Trophoblast cell (in vitro differentiated cells and primary cell): ENCODE data around the gene TSPAN9.

ENCODE experiments used
- DNase-seq, 2 donors: peaks; one replicate each; pipeline ENCODE4 v3.0.0-alpha.2; 2016
- H2AFZ ChIP-seq: 2 replicates; pipeline ENCODE4 v1.6.1; 2013; ENCODE audit warnings: low read length, moderate library complexity, mild to moderate bottlenecking; ENCODE audit not compliant: insufficient read depth, poor library complexity
- H2AK5ac ChIP-seq: 2 replicates; pipeline ENCODE4 v1.6.1; 2013; ENCODE audit warnings: mild to moderate bottlenecking, low read length
- H2BK120ac ChIP-seq: 2 replicates; pipeline ENCODE4 v1.6.1; 2013; ENCODE audit warnings: low read length, mild to moderate bottlenecking, moderate library complexity; ENCODE audit not compliant: insufficient read depth, poor library complexity
- H2BK12ac ChIP-seq: 2 replicates; pipeline ENCODE4 v1.6.1; 2013; ENCODE audit warnings: mild to moderate bottlenecking, low read length, moderate library complexity
- H2BK5ac ChIP-seq: 2 replicates; pipeline ENCODE4 v1.6.1; 2013; ENCODE audit warnings: low read length, low read depth, moderate library complexity, mild to moderate bottlenecking; ENCODE audit not compliant: poor library complexity
- H3K14ac ChIP-seq: 2 replicates; pipeline ENCODE4 v1.6.1; 2013; ENCODE audit warnings: mild to moderate bottlenecking, low read length
- H3K18ac ChIP-seq: 2 replicates; pipeline ENCODE4 v1.6.1; 2013; ENCODE audit warnings: mild to moderate bottlenecking, low read length
- H3K23ac ChIP-seq: 2 replicates; pipeline ENCODE4 v1.6.1; 2013; ENCODE audit warnings: low read length
- H3K27ac ChIP-seq: 2 replicates; pipeline ENCODE4 v1.5.1; 2013; ENCODE audit warnings: low read depth, mild to moderate bottlenecking, inconsistent platforms, low read length, moderate library complexity
- H3K27me3 ChIP-seq: 2 replicates; pipeline ENCODE4 v1.6.1; 2013; ENCODE audit warnings: inconsistent platforms, mild to moderate bottlenecking, low read length, moderate library complexity; ENCODE audit not compliant: insufficient read depth
- H3K36me3 ChIP-seq, 2 experiments: 1 replicate in 1 of 2; 2 replicates in 1 of 2; pipeline ENCODE4 v1.6.1; 2013; ENCODE audit warnings: low read length in 2 of 2, mild to moderate bottlenecking in 2 of 2, moderate library complexity in 1 of 2; ENCODE audit not compliant: insufficient read depth in 2 of 2, control insufficient read depth in 1 of 2
- H3K4ac ChIP-seq: 2 replicates; pipeline ENCODE4 v1.6.1; 2013; ENCODE audit warnings: low read depth, mild to moderate bottlenecking, low read length, moderate library complexity
- H3K4me1 ChIP-seq, 2 experiments: 1 replicate in 1 of 2; 2 replicates in 1 of 2; pipeline ENCODE4 v1.6.1; 2013; ENCODE audit warnings: low read length in 2 of 2, mild to moderate bottlenecking in 2 of 2, moderate library complexity in 1 of 2; ENCODE audit not compliant: insufficient read depth in 2 of 2, control insufficient read depth in 1 of 2
- H3K4me2 ChIP-seq: 2 replicates; pipeline ENCODE4 v1.6.1; 2013; ENCODE audit warnings: inconsistent platforms, mild to moderate bottlenecking, low read length, moderate library complexity
- H3K4me3 ChIP-seq: 2 replicates; pipeline ENCODE4 v1.5.1; 2013; ENCODE audit warnings: mild to moderate bottlenecking, low read depth, low read length, inconsistent platforms
- H3K79me1 ChIP-seq: one replicate; pipeline ENCODE4 v1.6.1; 2013; ENCODE audit warnings: low read length
- H3K79me2 ChIP-seq: 2 replicates; pipeline ENCODE4 v1.6.1; 2013; ENCODE audit warnings: low read length, mild to moderate bottlenecking; ENCODE audit not compliant: control insufficient read depth, insufficient read depth, poor library complexity
- H3K9ac ChIP-seq: 2 replicates; pipeline ENCODE4 v1.6.1; 2013; ENCODE audit warnings: mild to moderate bottlenecking, low read length
- H3K9me3 ChIP-seq: 2 replicates; pipeline ENCODE4 v1.6.1; 2013; ENCODE audit warnings: low read depth, mild to moderate bottlenecking, control low read depth, inconsistent platforms, low read length; ENCODE audit not compliant: insufficient read depth
- H4K12ac ChIP-seq: 2 replicates; pipeline ENCODE4 v1.6.1; 2013; ENCODE audit warnings: low read depth, mild to moderate bottlenecking, low read length, moderate library complexity
- H4K8ac ChIP-seq: 2 replicates; pipeline ENCODE4 v1.6.1; 2013; ENCODE audit warnings: low read depth, mild to moderate bottlenecking, low read length, moderate library complexity
- H4K91ac ChIP-seq: one replicate; pipeline ENCODE4 v1.6.1; 2013; ENCODE audit warnings: low read depth, mild to moderate bottlenecking, low read length, moderate library complexity
- WGBS: extraction: QIAGEN DNeasy Blood & Tissue Kit; methylation state at CpG from one replicate; pipeline ENCODE4 v1.1.7; 2013; ENCODE audit warnings: missing lambda C conversion rate; ENCODE audit not compliant: insufficient read length, insufficient coverage; ENCODE audit errors: extremely low coverage; 5-methylcytosine and 5-hydroxymethylcytosine counted together

Gene TSPAN9

GRCh38 chr12:3084742-3085141 lies 7.6 kb downstream of the TSPAN9 start:
- H3K4me2 ChIP-seq = no peak overlapping the region
- H2BK12ac ChIP-seq = no peak overlapping the region
- no peak overlapping the region for H3K4ac ChIP-seq
- H3K27ac ChIP-seq = no peak overlapping the region
- H3K4me3 ChIP-seq = no peak overlapping the region
- no peak overlapping the region for H2BK5ac ChIP-seq
- H3K79me2 ChIP-seq = no peaks in the 10 kb centered on the region
- no peak overlapping the region for H2AFZ ChIP-seq
- no peak overlapping the region for H4K91ac ChIP-seq
- DNase-seq = no peak
- H2AK5ac ChIP-seq = no peak overlapping the region
- no peak overlapping the region for H3K23ac ChIP-seq
- H3K14ac ChIP-seq = no peak overlapping the region
- no peak overlapping the region for H2BK120ac ChIP-seq
- no peaks in the 10 kb centered on the region for H3K27me3 ChIP-seq
- WGBS = no CpG with 5 or more reads among the region's 12 CpGs
- peaks cover 0 to 3% of the 10 kb centered on the region in 2 experiments for H3K4me1 ChIP-seq
- H3K36me3 ChIP-seq = peaks cover 0 to 7% of the 10 kb centered on the region in 2 experiments
- H3K79me1 ChIP-seq = no peaks in the 10 kb centered on the region
- H4K12ac ChIP-seq = no peak overlapping the region
- no peak overlapping the region for H3K9ac ChIP-seq
- no peak overlapping the region for H4K8ac ChIP-seq
- peaks cover 2% of the 10 kb centered on the region for H3K9me3 ChIP-seq
- no peak overlapping the region for H3K18ac ChIP-seq

GRCh38 chr12:3085341-3086139 lies 8.4 kb downstream of the TSPAN9 start:
- WGBS = no CpG with 5 or more reads among the region's 19 CpGs
- H2AFZ ChIP-seq = no peak overlapping the region
- no peak overlapping the region for H3K27ac ChIP-seq
- peaks cover 0 to 3% of the 10 kb centered on the region in 2 experiments for H3K4me1 ChIP-seq
- no peak overlapping the region for H3K4ac ChIP-seq
- no peak overlapping the region for H3K4me3 ChIP-seq
- H3K36me3 ChIP-seq = peaks cover 2 to 7% of the 10 kb centered on the region in 2 experiments
- no peaks in the 10 kb centered on the region for H3K27me3 ChIP-seq
- no peak overlapping the region for H4K12ac ChIP-seq
- H3K14ac ChIP-seq = no peak overlapping the region
- H2BK120ac ChIP-seq = no peak overlapping the region
- no peak overlapping the region for H4K91ac ChIP-seq
- no peak for DNase-seq
- peaks cover 2% of the 10 kb centered on the region for H3K9me3 ChIP-seq
- H2BK12ac ChIP-seq = no peak overlapping the region
- no peak overlapping the region for H2BK5ac ChIP-seq
- no peak overlapping the region for H3K23ac ChIP-seq
- no peak overlapping the region for H2AK5ac ChIP-seq
- no peak overlapping the region for H3K4me2 ChIP-seq
- no peaks in the 10 kb centered on the region for H3K79me1 ChIP-seq
- no peaks in the 10 kb centered on the region for H3K79me2 ChIP-seq
- H3K18ac ChIP-seq = no peak overlapping the region
- no peak overlapping the region for H4K8ac ChIP-seq
- no peak overlapping the region for H3K9ac ChIP-seq

GRCh38 chr12:3086211-3086610 lies 9.0 kb downstream of the TSPAN9 start:
- H2BK5ac ChIP-seq = no peak overlapping the region
- no peak overlapping the region for H3K9ac ChIP-seq
- no peak overlapping the region for H4K12ac ChIP-seq
- H3K27ac ChIP-seq = no peak overlapping the region
- H4K8ac ChIP-seq = no peak overlapping the region
- H3K4me3 ChIP-seq = no peak overlapping the region
- H3K79me2 ChIP-seq = no peaks in the 10 kb centered on the region
- H2BK120ac ChIP-seq = no peak overlapping the region
- H2AFZ ChIP-seq = no peak overlapping the region
- H3K23ac ChIP-seq = no peak overlapping the region
- peaks cover 0 to 3% of the 10 kb centered on the region in 2 experiments for H3K4me1 ChIP-seq
- H3K9me3 ChIP-seq = peaks cover 2% of the 10 kb centered on the region
- no peak overlapping the region for H3K18ac ChIP-seq
- no peak overlapping the region for H2AK5ac ChIP-seq
- no peaks in the 10 kb centered on the region for H3K27me3 ChIP-seq
- no peak overlapping the region for H2BK12ac ChIP-seq
- H3K79me1 ChIP-seq = no peaks in the 10 kb centered on the region
- no peak overlapping the region for H4K91ac ChIP-seq
- H3K36me3 ChIP-seq = peaks cover 2 to 7% of the 10 kb centered on the region in 2 experiments
- WGBS = no CpG with 5 or more reads among the region's 4 CpGs
- no peak overlapping the region for H3K4ac ChIP-seq
- DNase-seq = no peak
- no peak overlapping the region for H3K14ac ChIP-seq
- no peak overlapping the region for H3K4me2 ChIP-seq

GRCh38 chr12:3086729-3087323 lies 9.6 kb downstream of the TSPAN9 start:
- H2BK5ac ChIP-seq = no peak overlapping the region
- peaks cover 2% of the 10 kb centered on the region for H3K9me3 ChIP-seq
- H2BK12ac ChIP-seq = no peak overlapping the region
- H3K36me3 ChIP-seq = peaks cover 2 to 7% of the 10 kb centered on the region in 2 experiments
- no peaks in the 10 kb centered on the region for H3K79me1 ChIP-seq
- H4K12ac ChIP-seq = no peak overlapping the region
- H3K27me3 ChIP-seq = no peaks in the 10 kb centered on the region
- H2BK120ac ChIP-seq = no peak overlapping the region
- no CpG with 5 or more reads among the region's 9 CpGs for WGBS
- no peaks in the 10 kb centered on the region for H3K79me2 ChIP-seq
- H3K4me1 ChIP-seq = peaks cover 0 to 3% of the 10 kb centered on the region in 2 experiments
- no peak overlapping the region for H3K14ac ChIP-seq
- H4K8ac ChIP-seq = no peak overlapping the region
- H3K4me2 ChIP-seq = no peak overlapping the region
- H3K4me3 ChIP-seq = no peak overlapping the region
- H3K4ac ChIP-seq = no peak overlapping the region
- no peak overlapping the region for H3K27ac ChIP-seq
- no peak overlapping the region for H3K18ac ChIP-seq
- H4K91ac ChIP-seq = no peak overlapping the region
- H2AFZ ChIP-seq = no peak overlapping the region
- no peak overlapping the region for H3K23ac ChIP-seq
- no peak overlapping the region for H3K9ac ChIP-seq
- no peak overlapping the region for H2AK5ac ChIP-seq
- DNase-seq = no peak
